HepG2 (cell line): ENCODE measurements around the gene ZNF331. TPM values are rescaled to one million over a fixed set of nuclear protein-coding genes. Genes with fewer than 3 reads are reported as not detected.

ENCODE experiments used
- AKAP8 ChIP-seq: sonication (generic); formaldehyde crosslinking; IDR thresholded peaks from 2 replicates; pipeline ENCODE4 v1.5.1; 2020; ENCODE audit warnings: mild to moderate bottlenecking, missing genetic modification reagents
- GPBP1L1 ChIP-seq: sonication (generic); formaldehyde crosslinking; IDR thresholded peaks from 2 replicates; pipeline ENCODE4 v1.5.0; 2020; ENCODE audit warnings: mild to moderate bottlenecking, missing genetic modification reagents
- GRHL1 ChIP-seq: sonication (generic); formaldehyde crosslinking; conservative IDR thresholded peaks from 2 replicates; pipeline ENCODE4 v1.8.0; 2022; ENCODE audit warnings: missing genetic modification reagents
- HES4 ChIP-seq: sonication (generic); formaldehyde crosslinking; IDR thresholded peaks from 2 replicates; pipeline ENCODE4 v1.9.0; 2021; ENCODE audit warnings: mild to moderate bottlenecking, missing genetic modification reagents, borderline replicate concordance
- PHB2 ChIP-seq: fragments of 450-650 bp; IDR thresholded peaks from 2 replicates; pipeline ENCODE4 v1.6.1; 2018; ENCODE audit not compliant: partially characterized antibody
- SPEN ChIP-seq: sonication (generic); formaldehyde crosslinking; IDR thresholded peaks from 2 replicates; pipeline ENCODE4 v1.5.1; 2020; ENCODE audit warnings: low read depth, mild to moderate bottlenecking, missing genetic modification reagents
- ZBTB14 ChIP-seq: sonication (generic); formaldehyde crosslinking; IDR thresholded peaks from 2 replicates; pipeline ENCODE4 v1.4.0; 2020; ENCODE audit warnings: missing genetic modification reagents
- ZNF281 ChIP-seq: sonication (generic); formaldehyde crosslinking; IDR thresholded peaks from 2 replicates; pipeline ENCODE4 v1.4.0; 2020; ENCODE audit warnings: missing genetic modification reagents, borderline replicate concordance
- ZNF407 ChIP-seq: sonication (generic); formaldehyde crosslinking; IDR thresholded peaks from one replicate; pipeline ENCODE4 v1.5.1; 2020; ENCODE audit warnings: mild to moderate bottlenecking, missing genetic modification reagents; ENCODE audit errors: not compliant biosample characterization
- ZNF432 ChIP-seq: sonication (generic); formaldehyde crosslinking; IDR thresholded peaks from 2 replicates; pipeline ENCODE4 v1.5.0; 2020; ENCODE audit warnings: missing genetic modification reagents, mild to moderate bottlenecking, borderline replicate concordance
- ZNF44 ChIP-seq: sonication (generic); formaldehyde crosslinking; IDR thresholded peaks from 2 replicates; pipeline ENCODE4 v1.5.1; 2020; ENCODE audit warnings: mild to moderate bottlenecking, missing genetic modification reagents
- polyA plus RNA-seq, 8 experiments: library from polyadenylated mRNA; depleted of rRNA in 3 of 8; stranded (reverse) in 7 of 8; unstranded in 1 of 8; fragments of >200 nt; fragmentation: Illumina TruSeq in 4 of 8; extraction: Trizol in 4 of 8; gene quantifications; 2 replicates each; pipeline versions ENCODE4 v1.2.1 to v1.2.3, GENCODE V29; 2011 to 2016; ENCODE audit warnings: low read depth in 4 of 8, missing spikeins in 1 of 8, mixed read lengths in 1 of 8; ENCODE audit not compliant: insufficient read depth in 1 of 8
- total RNA-seq, 5 experiments: library from RNA; depleted of rRNA; stranded (reverse); fragments of >200 nt; fragmentation: Illumina TruSeq; extraction: Trizol; gene quantifications; 2 replicates each; pipeline ENCODE4 v1.2.3, GENCODE V29; 2016; ENCODE audit warnings: low read depth in 1 of 5

The ZNF331 gene
- total and polyA plus RNA-seq, 2 of the 13 experiments (the other 11 are each of a cell fraction or from before 2014, with no cell fraction given), result 8.2 to 13.3 TPM

- TF ChIP-seq AKAP8 (CRISPR knock-in tag) (peak; percentile 86; the same call in 1 of the 2 replicates), ZNF44 (CRISPR knock-in tag) (no peak), GRHL1 (CRISPR knock-in tag) (no peak), ZNF281 (no peak), HES4 (peak; percentile 88), ZNF432 (CRISPR knock-in tag) (no peak), GPBP1L1 (CRISPR knock-in tag) (no peak), PHB2 (no peak), ZBTB14 (CRISPR knock-in tag) (peak; percentile 37; the same call in 1 of the 2 replicates), SPEN (CRISPR knock-in tag) (peak; percentile 43), ZNF407 (peak; percentile 88)
Measured at GRCh38 chr19:53537521-53538377, at the start of gene ZNF331 (continued).
